GM12878 (cell line): Measurements from ENCODE around the gene CEP78. TPM values are rescaled to one million over a fixed set of nuclear protein-coding genes. Genes with fewer than 3 reads are reported as not detected.

Experiments
- ATAC-seq: fragments of 200-7000 bp; cut with Tn5 transposase; 3 replicates; pipeline ENCODE4 v1.9.1; 2020; ENCODE audit warnings: mild to moderate bottlenecking, moderate library complexity
- BruUV-seq: library from RNA; stranded (reverse); fragments of 400-500 nt; replicated peaks from 2 replicates; lab custom pipeline; 2021; lab: Mats Ljungman, UMichigan
- CTCF ChIA-PET: fragments of 300-600 bp; sonication (Branson Sonifier 250); formaldehyde crosslinking; extraction: SDS; loops from one replicate; lab custom pipeline; 2021; ENCODE audit warnings: inconsistent platforms; lab: Yijun Ruan, JAX
- POLR2A ChIA-PET: fragments of 350-600 bp; formaldehyde crosslinking; extraction: SDS; loops from one replicate; lab custom pipeline; 2021; ENCODE audit warnings: inconsistent platforms; lab: Charles Lee
- RAD21 ChIA-PET: fragments of 300-600 bp; sonication (Branson Sonifier 250); formaldehyde crosslinking; loops from one replicate; lab custom pipeline; 2023; ENCODE audit warnings: antibody characterized with exemption; ENCODE audit not compliant: unreplicated experiment; lab: Charles Lee
- SMC1A ChIA-PET: fragments of 300-600 bp; sonication (Branson Sonifier 250); formaldehyde crosslinking; loops from one replicate; lab custom pipeline; 2023; ENCODE audit not compliant: unreplicated experiment, uncharacterized antibody; lab: Charles Lee
- DNase-seq: peaks from one replicate; pipeline ENCODE4 v3.0.0-alpha.2; 2011; ENCODE audit warnings: low read depth, low spot score
- FAIRE-seq: peaks from 3 replicates; lab custom pipeline; 2011; peaks lifted over from hg19 to GRCh38; lab: Jason Lieb, UNC
- H2AFZ ChIP-seq: 2 replicates; pipeline ENCODE4 v1.6.0; 2011; ENCODE audit warnings: low read depth, low read length, control low read depth; ENCODE audit not compliant: control insufficient read depth
- H3K27ac ChIP-seq: 2 replicates; pipeline ENCODE4 v1.5.1; 2011; ENCODE audit warnings: control low read depth; ENCODE audit not compliant: control insufficient read depth, insufficient read depth
- H3K27me3 ChIP-seq, 2 experiments: replicated peaks in 1 of 2; 2 replicates each; pipeline versions ENCODE4 v1.6.0 to v1.6.1; 2011; ENCODE audit warnings: low read length in 1 of 2; ENCODE audit not compliant: control insufficient read depth in 2 of 2, insufficient read depth in 2 of 2
- H3K36me3 ChIP-seq, 2 experiments: 2 replicates each; pipeline ENCODE4 v1.5.1; 2011; ENCODE audit warnings: low read length in 1 of 2; ENCODE audit not compliant: control insufficient read depth in 2 of 2, insufficient read depth in 2 of 2
- H3K4me1 ChIP-seq: 2 replicates; pipeline ENCODE4 v1.6.1; 2011; ENCODE audit warnings: mild to moderate bottlenecking, low read length, moderate library complexity, mixed read lengths; ENCODE audit not compliant: control insufficient read depth, insufficient read depth
- H3K4me2 ChIP-seq: 2 replicates; pipeline ENCODE4 v1.6.0; 2011; ENCODE audit warnings: control low read depth; ENCODE audit not compliant: control insufficient read depth, insufficient read depth
- H3K4me3 ChIP-seq: fragments of 200-600 bp; sonication (generic); 2 replicates; pipeline ENCODE4 v1.5.1; 2016
- H3K79me2 ChIP-seq: 2 replicates; pipeline ENCODE4 v1.6.0; 2011; ENCODE audit warnings: low read length; ENCODE audit not compliant: control insufficient read depth, insufficient read depth
- H3K9ac ChIP-seq: 2 replicates; pipeline ENCODE4 v1.8.0; 2011; ENCODE audit warnings: low read length, control low read depth, mixed read lengths; ENCODE audit not compliant: control insufficient read depth, insufficient read depth
- H3K9me3 ChIP-seq: replicated peaks from 3 replicates; pipeline ENCODE4 v1.5.1; 2011; ENCODE audit warnings: mild to moderate bottlenecking, low read length; ENCODE audit not compliant: control insufficient read depth, insufficient read depth
- H4K20me1 ChIP-seq: 2 replicates; pipeline ENCODE4 v1.6.0; 2011; ENCODE audit not compliant: control insufficient read depth, insufficient read depth
- BCL11A ChIP-seq: IDR thresholded peaks from 2 replicates; pipeline ENCODE4 v1.6.1; 2011; ENCODE audit warnings: low read depth, low read length
- CREM ChIP-seq: IDR thresholded peaks from 2 replicates; pipeline ENCODE4 v1.6.1; 2014; ENCODE audit warnings: antibody characterized with exemption, low read depth
- HDGF ChIP-seq: fragments of 450-650 bp; IDR thresholded peaks from 2 replicates; pipeline ENCODE4 v1.6.1; 2016; ENCODE audit warnings: antibody characterized with exemption
- KDM1A ChIP-seq: fragments of 200-600 bp; sonication (generic); IDR thresholded peaks from 2 replicates; pipeline ENCODE4 v1.6.1; 2016; ENCODE audit warnings: borderline replicate concordance
- NFIC ChIP-seq: IDR thresholded peaks from 2 replicates; pipeline ENCODE4 v1.6.1; 2012; ENCODE audit warnings: low read depth, mild to moderate bottlenecking, inconsistent platforms, low read length, moderate library complexity
- NFYB ChIP-seq: IDR thresholded peaks from 2 replicates; pipeline ENCODE4 v1.6.1; 2011; ENCODE audit warnings: low read depth, mild to moderate bottlenecking, low read length, improper control_type of control experiment, moderate library complexity; ENCODE audit not compliant: insufficient read depth
- NR2C2 ChIP-seq: IDR thresholded peaks from 2 replicates; pipeline ENCODE4 v1.6.1; 2011; ENCODE audit warnings: borderline replicate concordance, low read depth; ENCODE audit not compliant: control insufficient read depth, insufficient read length
- POLR2A ChIP-seq: IDR thresholded peaks from 2 replicates; pipeline ENCODE4 v1.6.1; 2011; ENCODE audit warnings: low read depth, mild to moderate bottlenecking, low read length
- RCOR1 ChIP-seq: conservative IDR thresholded peaks from 2 replicates; pipeline ENCODE4 v1.6.1; 2012; ENCODE audit warnings: low read depth, low read length, improper control_type of control experiment
- WGBS: methylation state at CpG from one replicate; pipeline ENCODE4 v1.1.6; 2016; ENCODE audit warnings: low lambda C conversion rate; ENCODE audit not compliant: insufficient replicate concordance, insufficient coverage; ENCODE audit errors: missing lambda C conversion rate; 5-methylcytosine and 5-hydroxymethylcytosine counted together
- in situ Hi-C: fragments of 300-500 bp; cut with MboI; formaldehyde crosslinking; loops from 9 replicates; pipeline ENCODE4 v1.14.3; 2018; ENCODE audit warnings: mixed read lengths
- intact Hi-C: fragments of 100-400 bp; cut with micrococcal nuclease; formaldehyde crosslinking; loops from one replicate; pipeline ENCODE4 v1.14.2; 2022; ENCODE audit not compliant: unreplicated experiment
- polyA plus RNA-seq, 11 experiments: library from polyadenylated mRNA; depleted of rRNA in 4 of 11; unstranded in 6 of 11; stranded (reverse) in 5 of 11; fragments of >200 nt; fragmentation: Nextera tagmentation in 4 of 11; fragmentation: Illumina TruSeq in 1 of 11; extraction: Ambion mirVana in 4 of 11; extraction: Trizol in 1 of 11; gene quantifications; 1 replicate in 1 of 11; 2 replicates in 10 of 11; pipeline versions ENCODE4 v1.2.1 to v1.2.3, GENCODE V29; 2011 to 2016; ENCODE audit warnings: inconsistent platforms in 2 of 11, missing spikeins in 2 of 11, low read depth in 1 of 11
- total RNA-seq, 4 experiments: library from RNA; depleted of rRNA in 3 of 4; stranded (reverse); fragments of >200 nt in 3 of 4; fragmentation: Illumina TruSeq in 1 of 4; extraction: Trizol in 1 of 4; gene quantifications; 2 replicates each; pipeline versions ENCODE4 v1.2.1 to v1.2.3, GENCODE V29; 2013 to 2021

Gene CEP78
- total and polyA plus RNA-seq, 10 of the 15 experiments (the other 5 are each of a cell fraction or from before 2014, with no cell fraction given), result 4.1 to 44.9 (median 27.9) TPM

- TF ChIP-seq NR2C2 (no peak), NFIC (no peak), KDM1A (no peak), BCL11A (no peak)
- TF ChIP-seq, all 136 proteins: peak for 0
Observed at GRCh38 chr9:78320875-78321496, 85.1 kb downstream of the CEP78 start (continued).

DNA sequence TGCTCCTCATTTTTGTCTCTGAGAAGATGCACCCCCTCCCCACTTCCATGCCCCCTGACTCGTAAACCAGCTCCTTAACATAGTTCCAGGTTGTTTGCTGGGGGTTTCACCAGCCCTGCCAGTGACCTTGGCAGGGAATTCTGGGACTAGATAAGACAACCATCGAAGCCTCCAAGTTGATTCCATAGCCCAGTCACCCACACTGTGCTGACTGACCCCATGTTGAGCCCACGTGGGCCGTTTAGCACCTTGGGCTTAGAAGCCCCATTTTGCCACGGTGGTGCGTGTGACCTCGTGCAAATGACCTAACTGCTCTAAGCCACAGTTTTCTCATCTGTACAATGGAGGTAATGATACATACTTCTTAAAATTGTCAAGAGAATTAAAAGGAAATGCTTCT lies 85.6 kb downstream of the CEP78 start:
- peaks cover 0 to 7% of the 10 kb centered on the region in 2 experiments; a peak in 3 of 4 replicates for H3K36me3 ChIP-seq
- H3K27ac ChIP-seq, result no peak overlapping the region
- H3K27me3 ChIP-seq, result no peaks in the 10 kb centered on the region
- POLR2A ChIA-PET, result no interaction called here
- SMC1A ChIA-PET, result no interaction called here
- intact Hi-C loops, result no loop called here
- no peak overlapping the region for H3K4me3 ChIP-seq
- no peak for TF ChIP-seq HDGF
- TF ChIP-seq NFYB, result no peak
- TF ChIP-seq RCOR1, result no peak
- no peak for TF ChIP-seq NFIC
- 0 out of 2 replicates have a peak, but pooled peaks have one; percentile 17 for TF ChIP-seq POLR2A
- TF ChIP-seq CREM, result no peak
- TF ChIP-seq, all 136 proteins: peak for 1
- 89% methylated on average over 7 of the region's 7 CpGs for WGBS
- FAIRE-seq (no peak), DNase-seq (no peak), ATAC-seq (no peak)
- Histone ChIP-seq H4K20me1 (no peaks in the 10 kb centered on the region), H3K4me1 (no peaks in the 10 kb centered on the region), H3K9me3 (no peaks in the 10 kb centered on the region), H3K4me2 (no peak overlapping the region), H2AFZ (no peak overlapping the region), H3K9ac (no peak overlapping the region), H3K79me2 (no peaks in the 10 kb centered on the region)
- in situ Hi-C loops, result no loop called here
- ChIA-PET CTCF (interaction anchor here (0.6 kb wide), 1 partner anchor 19 kb away, joined by 3 read pairs; no protein-coding TSS in a partner anchor), RAD21 (no interaction called here)
- no TSS peak for BruUV-seq
